ENCODE results near the gene FRMD8.

The FRMD8 gene

DNA sequence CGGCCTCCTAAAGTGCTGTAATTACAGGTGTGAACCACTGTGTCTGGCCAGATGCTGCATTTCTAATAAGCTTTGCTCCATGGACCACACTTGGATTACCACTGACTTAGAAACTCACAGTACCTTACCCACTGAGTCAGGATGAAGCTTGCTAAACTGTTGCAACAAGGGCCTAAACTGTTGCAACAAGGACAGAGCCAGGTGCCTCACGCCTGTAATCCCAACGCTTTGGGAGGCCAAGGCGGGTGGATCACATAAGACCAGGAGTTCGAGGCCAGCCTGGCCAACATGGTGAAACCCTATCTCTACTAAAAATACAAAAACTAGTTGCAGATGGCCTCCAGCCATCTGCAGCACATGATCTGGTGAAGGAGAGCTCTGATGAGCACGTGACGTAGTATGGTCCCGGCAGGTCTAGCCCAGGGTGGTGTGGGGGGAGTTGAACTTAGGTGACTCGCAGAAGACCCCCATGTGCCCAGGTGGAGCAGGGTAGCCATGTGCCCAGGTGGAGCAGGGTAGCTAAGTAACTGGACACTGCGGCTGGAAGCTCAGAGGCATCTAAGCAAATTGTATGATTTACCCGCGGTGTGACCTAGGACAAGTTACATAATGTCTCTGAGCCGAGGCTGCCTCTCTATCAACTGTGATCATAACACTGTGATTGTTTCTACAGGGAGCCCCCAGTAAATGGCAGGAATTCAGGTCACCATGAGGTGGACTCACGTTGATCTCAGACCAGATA lies 12.4 kb upstream of the FRMD8 start:
- no peak for DNase-seq

DNA sequence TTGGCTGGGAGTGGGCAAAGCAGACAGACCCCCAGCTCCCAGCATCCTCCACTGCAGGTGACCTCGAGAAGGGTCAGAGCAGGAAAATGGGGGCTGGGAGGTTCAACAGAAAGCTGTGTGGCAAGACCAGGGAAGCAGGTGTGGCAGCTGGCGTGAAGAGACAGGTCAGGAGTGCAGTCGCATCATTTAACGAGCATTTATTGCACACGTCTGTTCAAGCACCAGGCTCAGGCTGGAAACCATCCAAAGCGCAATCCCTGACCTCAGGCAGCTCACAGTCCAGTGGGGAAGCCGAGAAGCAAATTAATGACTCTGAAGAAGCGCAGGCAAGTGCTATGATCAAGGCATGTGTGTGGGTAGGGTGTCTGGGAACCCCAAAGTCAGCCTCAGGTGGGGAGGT lies 11.4 kb upstream of the FRMD8 start:
- no peak for DNase-seq

DNA sequence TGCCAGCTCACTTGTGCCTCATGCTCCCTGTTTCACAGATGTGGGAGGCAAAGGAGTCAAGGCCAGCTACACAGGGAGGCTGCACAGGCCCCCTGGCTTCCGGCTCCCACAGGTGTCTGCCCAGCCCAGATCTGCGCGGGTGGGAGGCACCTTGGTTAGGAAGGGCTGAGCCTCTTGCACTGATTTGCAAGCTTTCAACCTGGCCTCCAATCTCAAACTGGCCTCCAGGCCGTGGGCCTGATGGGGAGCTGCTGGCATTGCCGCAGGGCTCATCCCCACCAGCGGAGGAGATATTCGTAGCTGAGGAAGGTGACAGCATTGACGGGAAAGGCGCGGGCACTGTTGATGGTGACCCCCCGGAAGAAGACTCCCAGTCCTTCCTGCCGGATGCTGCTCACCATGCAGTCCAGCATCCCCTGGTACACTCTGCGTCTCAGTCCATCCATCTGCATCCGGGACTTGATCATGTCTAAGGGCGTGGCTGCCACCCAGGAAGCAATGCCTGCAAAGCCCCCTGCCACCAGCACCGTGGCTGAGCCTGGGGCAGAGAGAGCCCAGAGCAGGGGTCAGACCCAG lies 10.2 kb upstream of the FRMD8 start:
- no peak for DNase-seq

DNA sequence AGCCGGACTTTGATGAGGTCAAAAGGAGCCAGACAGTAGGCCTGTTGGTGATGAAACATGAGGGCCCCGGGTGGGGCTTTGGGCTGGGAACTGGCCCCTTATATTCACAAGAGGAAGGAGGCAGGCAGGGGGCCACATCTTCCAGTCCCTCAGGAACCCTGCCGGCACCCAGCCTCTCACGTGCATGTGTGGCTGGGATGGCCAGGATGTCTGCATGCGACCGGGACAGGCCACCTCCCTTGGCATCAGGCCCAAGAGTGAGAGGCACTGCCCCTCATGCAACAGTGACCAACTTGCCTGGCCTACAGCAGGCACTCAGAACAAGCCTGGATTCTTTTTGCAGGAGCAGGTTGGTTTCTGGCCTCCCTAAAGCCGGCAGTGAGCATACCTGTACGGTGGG lies 9.4 kb upstream of the FRMD8 start:
- DNase-seq = no peak

DNA sequence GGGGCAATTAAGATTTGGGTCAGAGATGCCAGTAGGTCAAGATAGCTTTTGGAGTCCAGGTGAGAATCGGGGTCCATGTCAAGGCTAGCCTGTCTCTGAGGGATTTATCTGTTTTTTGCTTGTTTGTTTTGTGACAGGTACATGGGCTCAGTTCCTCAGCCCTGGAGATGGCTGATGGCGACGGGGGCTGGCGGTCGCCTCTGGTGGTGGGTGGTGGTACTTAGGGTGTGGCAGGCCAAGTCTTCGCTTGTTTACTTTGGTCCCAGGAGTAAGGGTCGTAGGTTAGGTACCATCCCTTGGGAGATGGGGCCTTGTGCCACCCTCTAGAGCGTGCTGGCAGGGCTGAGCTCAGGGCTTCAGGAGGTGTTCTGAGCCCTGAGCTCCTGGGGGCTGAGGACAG lies 8.7 kb upstream of the FRMD8 start:
- DNase-seq = no peak

DNA sequence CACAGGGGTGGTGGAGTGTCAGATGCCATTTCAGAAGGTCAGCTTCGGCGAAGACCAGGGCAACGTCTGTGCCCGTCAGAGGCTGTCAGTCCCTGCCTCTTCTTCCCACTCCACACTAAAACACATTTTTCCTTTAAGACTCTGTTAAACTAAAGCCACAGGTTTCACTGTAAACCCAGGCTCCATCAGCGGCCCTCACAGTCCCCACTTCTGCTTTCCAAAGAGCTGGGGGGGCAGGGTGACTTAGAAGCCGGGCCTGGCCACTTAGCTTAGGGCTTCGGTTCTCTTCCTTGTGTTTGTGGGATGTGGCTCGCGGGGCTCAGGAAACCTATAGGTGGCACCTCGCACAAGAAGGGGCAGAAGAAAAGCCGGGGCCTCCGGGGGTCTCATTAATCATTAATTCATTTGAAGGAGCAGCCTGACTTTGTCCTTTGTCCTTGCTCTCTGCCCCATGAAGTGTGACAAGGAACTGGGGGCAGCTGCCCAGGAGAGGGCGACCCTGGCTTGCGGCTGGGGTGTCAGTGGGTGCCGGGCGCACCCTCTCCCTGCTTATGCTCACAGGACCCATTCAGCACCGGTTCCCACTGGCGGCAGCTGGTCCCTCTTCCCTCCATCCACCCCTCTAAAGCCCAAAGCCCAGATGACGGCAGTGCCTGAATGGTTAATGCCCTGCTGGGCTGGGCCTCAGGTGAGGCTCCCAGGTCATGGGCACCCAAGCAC lies 8.1 kb upstream of the FRMD8 start:
- DNase-seq = peak; percentile 64

DNA sequence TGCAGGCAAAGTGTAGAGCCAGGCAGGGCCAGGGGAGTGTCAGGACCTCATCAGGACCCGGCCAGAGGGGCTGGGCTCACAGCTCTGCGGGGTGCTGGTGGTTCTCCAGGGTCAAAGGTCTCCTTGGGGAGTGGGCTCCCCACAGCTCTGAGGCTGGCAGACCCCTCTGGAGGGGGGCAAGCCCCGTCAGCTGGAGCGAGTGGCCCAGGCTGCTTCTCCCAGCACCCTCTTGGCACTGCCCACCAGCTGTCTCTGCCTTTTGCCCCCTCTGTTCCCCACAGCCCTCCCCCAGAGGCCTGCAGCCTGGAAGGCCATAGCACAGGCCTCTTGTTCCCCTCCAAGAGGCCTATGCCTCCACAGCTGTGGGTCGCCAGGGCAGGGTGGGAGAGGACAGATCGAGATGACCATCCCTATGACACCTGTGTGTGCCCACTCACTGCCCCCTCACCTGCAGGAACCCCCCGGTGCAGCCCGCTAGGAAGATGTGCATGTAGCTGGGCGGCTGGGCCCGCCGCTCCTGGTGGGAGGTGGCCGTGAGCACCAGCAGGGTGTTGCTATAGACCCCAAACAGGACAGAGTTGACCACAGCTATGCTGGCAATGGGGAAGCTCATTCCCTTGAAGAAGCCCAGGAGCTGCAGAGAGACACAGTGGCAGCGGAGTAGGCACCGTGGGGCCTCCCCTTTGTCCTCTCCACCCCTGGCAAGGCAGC lies 7.4 kb upstream of the FRMD8 start:
- DNase-seq = no peak

DNA sequence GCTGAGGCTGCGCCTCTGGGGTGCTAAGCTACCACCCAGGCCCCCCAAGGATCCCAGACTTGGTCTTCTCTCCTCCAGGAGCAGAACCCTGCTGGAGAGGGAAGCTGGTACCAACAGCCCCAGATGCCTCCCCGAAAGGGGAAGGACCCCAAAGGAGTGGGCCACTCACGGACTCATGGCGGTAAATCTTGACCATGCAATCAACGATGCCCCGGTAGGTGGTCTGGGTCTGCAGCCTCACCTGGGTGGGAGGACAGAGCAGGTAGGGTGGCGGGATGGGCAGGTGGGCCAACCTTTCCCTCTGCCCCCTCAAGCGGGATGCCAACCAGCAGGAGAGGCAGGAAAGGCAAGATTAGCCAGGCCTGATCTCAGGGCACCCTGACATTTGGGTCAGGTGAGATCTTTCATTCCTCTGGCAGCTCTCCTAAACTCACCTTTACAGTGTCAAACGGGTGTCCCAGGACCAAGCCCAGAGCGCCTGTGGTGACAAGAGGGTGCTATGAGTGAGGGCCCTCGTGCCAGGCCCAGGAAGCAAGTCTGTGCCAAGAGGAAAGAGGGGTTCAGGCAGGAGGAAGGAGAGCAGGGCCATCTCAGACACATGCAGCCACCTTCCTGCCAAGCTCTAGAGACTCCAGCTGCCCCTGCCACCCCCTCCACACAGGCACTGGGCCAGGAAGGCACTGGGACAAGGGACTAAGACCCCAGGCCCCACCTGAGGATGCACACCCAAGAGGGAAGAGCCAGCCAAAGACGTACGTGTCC lies 6.6 kb upstream of the FRMD8 start:
- no peak for DNase-seq

DNA sequence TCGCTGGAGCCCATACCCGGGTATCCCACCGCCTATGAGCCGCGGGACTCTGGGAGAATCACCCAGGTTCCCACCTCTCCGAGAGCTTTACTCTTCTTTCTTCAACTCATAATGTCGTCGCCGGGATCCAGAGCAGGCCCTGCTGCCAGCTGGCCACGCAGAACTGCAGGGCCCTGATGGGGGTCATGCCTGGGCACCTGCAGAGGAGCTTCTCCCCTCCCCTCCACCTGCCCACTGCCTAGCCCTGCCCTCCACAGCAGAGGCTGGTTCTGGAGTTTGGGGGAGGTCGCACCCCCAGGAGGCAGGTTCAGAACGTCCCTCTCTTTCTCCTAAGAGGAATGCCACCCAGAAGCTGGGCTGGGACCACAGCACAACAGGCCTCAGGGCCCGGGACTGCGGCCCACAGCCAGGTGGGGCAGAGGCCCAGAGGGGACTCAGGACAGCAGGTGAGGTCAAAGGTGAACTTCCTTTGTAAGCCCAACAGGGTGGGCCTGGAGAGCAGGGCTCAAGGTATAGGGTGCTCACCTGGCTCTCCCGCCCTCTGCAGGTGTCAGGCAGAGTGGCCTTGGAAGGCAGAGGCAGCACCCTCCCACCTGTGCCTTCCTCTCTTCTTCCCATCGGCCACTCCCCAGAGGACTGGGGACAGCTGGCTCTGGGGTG lies 5.8 kb upstream of the FRMD8 start:
- no peak for DNase-seq

DNA sequence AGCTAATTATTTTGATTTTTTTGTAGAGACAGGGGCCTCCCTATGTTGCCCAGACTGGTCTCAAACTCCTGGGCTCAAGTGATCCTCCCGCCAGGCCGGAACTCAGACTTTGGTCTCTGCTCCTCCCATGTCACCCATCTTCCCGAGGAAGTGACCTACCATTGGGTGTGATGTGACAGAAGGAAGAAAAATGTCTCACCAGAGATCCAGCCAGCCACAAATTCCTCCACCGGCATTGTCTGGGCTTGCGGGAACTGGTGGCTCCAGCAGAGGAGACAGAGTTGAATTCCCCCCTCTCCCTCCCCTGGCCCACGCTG lies 4.8 kb upstream of the FRMD8 start:
- no peak for DNase-seq

DNA sequence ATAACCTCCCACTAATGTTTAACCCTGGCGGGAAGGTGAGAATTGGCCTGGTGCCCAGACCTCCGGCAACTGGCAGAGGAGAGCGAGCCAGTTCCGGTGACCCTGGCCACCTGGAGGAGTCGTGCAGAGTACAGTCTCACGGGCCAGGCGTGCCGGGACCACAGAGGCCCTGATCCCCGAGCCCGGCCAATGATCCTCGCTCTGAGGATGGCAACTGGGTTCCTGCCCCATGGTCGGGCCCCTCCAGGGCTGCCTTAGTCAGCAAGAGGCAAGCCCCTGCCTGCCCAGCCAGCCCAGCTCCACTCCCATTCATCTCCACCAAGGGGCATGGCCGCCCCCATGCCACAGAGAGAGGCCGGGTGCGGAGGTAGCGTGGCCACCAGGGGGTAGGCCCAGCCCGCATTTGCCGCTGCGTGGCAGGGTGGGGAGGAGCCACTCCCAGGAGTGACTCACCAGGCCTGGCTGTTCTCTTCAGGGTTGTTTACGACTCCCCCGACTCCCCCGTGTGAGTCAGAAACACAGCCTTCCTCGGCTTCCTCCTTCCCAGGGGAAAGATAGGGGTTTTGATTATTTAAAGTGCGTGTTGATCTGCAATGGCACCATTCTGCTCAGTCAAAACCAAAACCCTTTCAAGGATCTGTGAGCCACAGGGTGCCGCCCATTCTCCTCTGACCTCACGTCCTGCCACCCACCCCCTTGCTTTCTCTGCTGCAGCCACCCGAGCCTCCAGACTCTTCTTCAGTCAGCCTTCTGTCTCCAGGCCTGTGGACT lies 4.2 kb upstream of the FRMD8 start, which contains the start of gene SLC25A45:
Gene SLC25A45, minus strand, starts transcription at position 614 of the 771 bp plus-strand sequence. CDS start 695 bp downstream, outside the sequence.
- peak; percentile 90 for DNase-seq

DNA sequence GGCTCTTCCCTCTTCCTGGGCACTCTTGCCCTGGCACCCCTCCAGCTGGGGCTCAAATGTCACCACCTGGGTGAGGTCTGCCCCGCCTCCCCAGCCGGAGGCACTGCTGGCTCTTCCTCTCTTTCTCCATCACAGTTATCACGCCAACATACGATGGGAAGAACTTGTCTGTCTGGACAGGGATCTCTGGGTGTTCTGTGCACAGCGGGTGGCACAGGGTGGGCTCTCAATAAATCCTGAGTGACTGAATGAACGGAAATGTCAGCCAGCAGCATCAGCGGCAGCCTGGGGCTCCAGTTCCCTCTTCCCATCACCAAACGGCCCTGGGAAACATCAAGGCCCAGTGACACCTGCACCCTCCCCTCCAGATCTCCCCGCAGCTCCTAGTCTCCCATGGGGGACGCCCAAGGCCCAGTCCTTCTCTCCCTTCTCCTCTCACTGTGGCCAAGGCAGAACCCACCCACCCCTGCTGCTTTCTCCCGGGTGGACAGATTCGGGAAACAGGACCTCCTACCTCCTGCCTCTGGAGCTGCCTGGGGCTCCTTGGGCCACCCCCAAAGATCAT lies 3.6 kb upstream of the FRMD8 start:
- no peak for DNase-seq

DNA sequence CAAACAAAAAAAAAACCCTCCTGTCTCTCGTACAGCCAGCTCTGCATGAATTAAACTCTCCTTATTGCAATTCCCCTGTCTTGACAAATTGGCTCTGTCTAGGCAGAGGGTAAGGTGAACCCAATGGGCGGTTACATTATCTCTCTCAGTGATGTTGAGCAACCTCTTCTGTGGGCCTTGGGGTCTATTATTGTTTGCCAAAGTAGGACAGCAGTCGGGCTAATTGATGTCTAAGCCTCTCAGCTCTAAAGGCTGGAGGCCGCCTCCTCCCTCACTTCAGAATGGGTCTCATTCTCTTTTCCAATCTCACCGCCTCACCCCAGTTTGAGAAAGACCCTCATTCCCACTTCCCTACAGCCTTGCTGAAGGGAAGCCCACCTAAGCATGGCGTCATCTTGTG lies 2.7 kb upstream of the FRMD8 start:
- no peak for DNase-seq

DNA sequence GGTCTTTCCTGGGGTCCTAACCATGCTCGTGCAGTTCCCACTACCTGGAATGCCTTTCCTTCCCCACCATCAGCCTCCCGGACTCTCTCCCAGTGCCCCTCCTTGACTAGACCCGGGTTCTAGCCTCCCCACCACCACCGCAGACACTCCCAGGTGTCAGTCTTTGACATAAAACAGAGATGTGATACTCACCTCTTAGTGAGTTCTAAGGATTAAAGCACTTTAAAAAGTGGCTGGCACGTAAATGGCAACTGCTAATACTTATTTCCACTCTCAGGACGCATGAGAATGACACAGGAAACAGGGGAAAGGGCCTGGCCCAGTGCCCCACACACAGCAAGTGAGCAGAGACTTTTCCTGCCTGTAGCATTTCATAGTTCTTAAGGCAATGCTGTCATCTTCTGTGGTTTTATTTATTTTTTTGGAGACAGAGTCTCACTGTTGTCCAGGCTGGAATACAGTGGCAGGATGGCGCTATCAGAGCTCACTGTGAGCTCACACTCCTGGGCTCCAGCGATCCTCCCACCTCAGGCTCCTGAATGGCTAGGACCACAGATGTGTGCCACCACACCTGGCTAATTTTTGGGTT lies 2.0 kb upstream of the FRMD8 start:
- no peak for DNase-seq

DNA sequence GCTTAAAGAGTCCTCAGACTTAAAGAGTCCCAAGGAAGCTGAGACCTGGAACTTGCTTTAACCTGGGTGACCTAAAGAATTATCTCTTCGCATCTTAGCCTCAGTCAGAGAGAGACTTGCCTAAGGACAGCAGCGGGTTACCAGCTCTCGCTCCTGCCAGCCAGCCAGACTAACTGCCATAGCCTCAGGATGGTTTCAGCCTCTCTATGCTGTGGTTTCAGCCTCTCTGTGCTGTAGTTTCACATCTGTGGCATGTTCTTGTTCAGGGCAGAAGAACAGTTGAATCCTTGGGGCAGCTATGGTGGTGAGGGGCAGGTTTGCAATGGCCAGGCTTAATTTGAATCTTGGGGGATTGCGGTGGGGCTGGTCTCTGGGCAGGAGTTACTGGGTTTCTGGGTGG lies 2.3 kb downstream of the FRMD8 start:
- no peak for DNase-seq

DNA sequence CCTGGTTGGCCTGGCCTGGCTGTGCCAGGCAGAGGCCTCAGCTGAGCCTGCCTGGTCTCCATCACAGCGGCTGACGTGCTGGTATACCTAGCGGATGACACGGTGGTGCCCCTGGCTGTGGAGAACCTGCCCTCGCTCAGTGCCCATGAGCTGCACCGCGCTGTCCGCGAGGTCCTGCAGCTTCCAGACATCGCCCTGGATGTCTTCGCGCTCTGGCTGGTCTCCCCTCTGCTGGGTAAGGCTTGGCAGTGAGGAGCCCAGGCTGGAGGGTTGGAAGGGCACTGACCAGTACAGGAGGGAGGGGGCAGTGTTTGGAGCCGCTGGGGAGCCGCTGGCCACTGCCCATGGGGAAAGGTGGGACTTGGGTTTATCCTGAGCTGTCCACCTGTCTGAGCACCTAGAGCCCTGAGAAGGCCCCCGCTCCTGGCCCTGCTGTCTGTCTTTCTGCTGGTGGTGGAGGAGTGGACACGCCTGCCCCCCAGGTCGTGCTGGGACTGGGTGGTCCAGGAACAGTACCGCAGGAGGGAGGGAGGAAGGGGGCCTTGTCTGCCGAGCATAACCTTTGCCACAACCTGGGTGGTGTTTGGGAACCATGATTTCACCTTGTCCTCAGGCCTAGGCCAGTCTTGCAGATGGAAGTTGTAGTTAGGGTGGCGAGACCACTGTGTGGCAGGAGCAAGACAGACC lies 3.0 kb downstream of the FRMD8 start:
- no peak for DNase-seq

DNA sequence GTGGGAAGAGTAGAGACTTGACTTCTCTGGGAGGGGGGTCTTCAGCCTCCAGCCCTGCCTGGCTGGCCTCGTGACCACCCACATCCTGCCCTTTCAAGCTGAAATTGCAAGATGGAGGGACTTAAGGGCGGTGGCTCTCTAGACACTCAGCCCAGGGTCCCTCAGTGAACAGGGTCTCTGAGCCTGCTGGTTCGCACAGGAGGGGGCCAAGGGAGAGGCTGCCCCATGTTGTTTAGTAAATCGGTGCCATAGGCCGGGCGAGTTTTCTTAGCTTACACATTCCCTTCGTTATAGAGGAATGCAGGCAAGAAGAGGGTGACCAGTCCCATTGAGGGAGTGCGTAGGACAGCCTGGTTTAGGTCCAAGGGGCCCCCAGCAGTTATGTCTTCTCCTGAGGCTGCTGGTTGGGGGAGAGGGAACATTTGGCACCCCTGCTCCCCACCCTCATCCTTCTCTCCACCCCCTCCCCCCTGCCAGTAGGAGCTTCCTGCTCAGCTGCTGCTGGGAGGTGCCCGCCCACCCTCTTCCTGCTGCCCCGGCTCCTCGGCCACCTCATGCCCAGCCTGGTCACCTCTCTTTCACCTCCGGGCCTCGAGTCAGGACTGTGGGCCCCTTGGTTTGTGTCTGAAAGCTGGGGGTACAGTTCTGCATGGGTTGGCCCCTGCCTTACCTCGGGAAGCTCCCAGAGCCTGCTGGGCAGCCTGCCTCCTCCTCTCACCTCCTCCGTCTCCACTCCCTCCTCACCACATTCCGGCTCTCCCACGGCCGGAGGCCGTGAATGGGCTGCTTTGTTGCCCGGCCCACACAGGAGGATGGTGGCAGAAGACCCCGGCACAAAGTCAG lies 3.9 kb downstream of the FRMD8 start:
- no peak for DNase-seq

DNA sequence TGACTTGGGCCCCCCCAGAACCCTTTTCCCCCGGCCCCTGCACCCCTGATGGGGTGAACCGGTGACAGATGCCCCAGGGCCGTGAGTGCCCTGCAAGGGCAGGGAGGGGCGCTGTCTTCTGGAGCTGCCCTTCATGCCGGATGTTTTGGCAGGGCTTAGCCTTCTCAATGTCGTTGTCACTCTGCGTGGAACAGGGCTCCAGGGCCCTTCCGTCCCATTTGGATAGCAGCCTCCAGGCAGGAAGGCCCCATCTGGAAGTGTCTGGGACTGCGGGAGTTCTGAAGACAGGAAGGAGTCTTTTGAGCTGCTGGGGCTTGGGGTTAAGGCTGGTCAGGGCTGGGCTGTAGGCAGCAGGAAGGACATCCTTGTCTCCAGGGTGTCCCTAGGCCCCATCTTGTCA lies 4.6 kb downstream of the FRMD8 start:
- no peak for DNase-seq
